H1 (cell line): ENCODE results near the gene THRB. TPM values are rescaled to one million over a fixed set of nuclear protein-coding genes. Genes with fewer than 3 reads are reported as not detected.

Source experiments
- CTCF ChIA-PET: fragments of 300-600 bp; sonication (Branson Sonifier 250); formaldehyde crosslinking; loops from one replicate; lab custom pipeline; 2021; ENCODE audit not compliant: partially characterized antibody; lab: Charles Lee
- POLR2A ChIA-PET: fragments of 300-600 bp; sonication (Branson Sonifier 250); formaldehyde crosslinking; loops from one replicate; lab custom pipeline; 2021; ENCODE audit warnings: inconsistent platforms; ENCODE audit not compliant: partially characterized antibody; lab: Charles Lee
- DNase-seq, 2 experiments: peaks; one replicate each; pipeline versions ENCODE4 v3.0.0 to v3.0.0-alpha.2; 2010 to 2022; ENCODE audit warnings: low spot score in 2 of 2, low read depth in 1 of 2, mixed read lengths in 1 of 2
- FAIRE-seq: peaks from 2 replicates; lab custom pipeline; 2011; peaks lifted over from hg19 to GRCh38; lab: Jason Lieb, UNC
- H2AFZ ChIP-seq: 2 replicates; pipeline ENCODE4 v1.8.1; 2012; ENCODE audit warnings: low read length, inconsistent platforms
- H2AK5ac ChIP-seq: 2 replicates; pipeline ENCODE4 v1.6.1; 2013; ENCODE audit warnings: low read depth, low read length
- H2BK120ac ChIP-seq: replicated peaks from 2 replicates; pipeline ENCODE3; 2013; ENCODE audit warnings: low read depth, low read length, inconsistent platforms
- H2BK12ac ChIP-seq: 2 replicates; pipeline ENCODE4 v1.6.1; 2013; ENCODE audit warnings: low read depth, low read length
- H2BK15ac ChIP-seq: 2 replicates; pipeline ENCODE4 v1.6.1; 2013; ENCODE audit warnings: low read length
- H2BK20ac ChIP-seq: 2 replicates; pipeline ENCODE4 v1.6.1; 2013; ENCODE audit warnings: low read length
- H2BK5ac ChIP-seq: 2 replicates; pipeline ENCODE4 v1.6.1; 2013; ENCODE audit warnings: low read depth, low read length
- H3K14ac ChIP-seq: 2 replicates; pipeline ENCODE4 v1.6.1; 2013; ENCODE audit warnings: inconsistent platforms; ENCODE audit not compliant: insufficient read length
- H3K18ac ChIP-seq: 2 replicates; pipeline ENCODE4 v1.6.1; 2013; ENCODE audit warnings: low read length; ENCODE audit errors: extremely low read depth
- H3K23ac ChIP-seq: 2 replicates; pipeline ENCODE4 v1.6.1; 2013; ENCODE audit warnings: inconsistent platforms; ENCODE audit not compliant: insufficient read length
- H3K23me2 ChIP-seq: 2 replicates; pipeline ENCODE4 v1.6.1; 2013; ENCODE audit warnings: low read depth, low read length
- H3K27ac ChIP-seq: 2 replicates; pipeline ENCODE4 v1.6.1; 2011; ENCODE audit warnings: low read depth, low read length, inconsistent platforms
- H3K27me3 ChIP-seq, 4 experiments: replicated peaks in 1 of 4; 1 replicate in 1 of 4; 2 replicates in 3 of 4; pipeline versions ENCODE4 v1.6.1 to v1.8.1; 2011 to 2013; ENCODE audit warnings: low read length in 3 of 4, mild to moderate bottlenecking in 3 of 4, inconsistent platforms in 2 of 4, mixed read lengths in 2 of 4, moderate library complexity in 1 of 4; ENCODE audit not compliant: control insufficient read depth in 3 of 4, insufficient read depth in 3 of 4; ENCODE audit errors: extremely low read depth in 1 of 4
- H3K36me3 ChIP-seq, 4 experiments: 2 replicates each; pipeline versions ENCODE4 v1.6.1 to v1.8.1; 2011 to 2013; ENCODE audit warnings: mild to moderate bottlenecking in 4 of 4, low read length in 3 of 4, moderate library complexity in 2 of 4, control low read depth in 1 of 4, inconsistent platforms in 1 of 4; ENCODE audit not compliant: insufficient read depth in 4 of 4, control insufficient read depth in 2 of 4
- H3K4ac ChIP-seq: replicated peaks from 2 replicates; pipeline ENCODE3; 2013; ENCODE audit warnings: low read length, low read depth, mixed read lengths, inconsistent platforms; ENCODE audit not compliant: insufficient read length
- H3K4me1 ChIP-seq, 4 experiments: replicated peaks in 1 of 4; 1 replicate in 1 of 4; 2 replicates in 3 of 4; pipeline versions ENCODE4 v1.6.1 to v1.8.1; 2011 to 2013; ENCODE audit warnings: low read length in 3 of 4, inconsistent platforms in 2 of 4, mixed read lengths in 1 of 4; ENCODE audit not compliant: insufficient read depth in 4 of 4, control insufficient read depth in 3 of 4
- H3K4me2 ChIP-seq, 2 experiments: 2 replicates each; pipeline versions ENCODE4 v1.6.1 to v1.8.1; 2011 to 2013; ENCODE audit warnings: low read depth in 2 of 2, low read length in 2 of 2, control low read depth in 1 of 2, inconsistent platforms in 1 of 2, mild to moderate bottlenecking in 1 of 2; ENCODE audit not compliant: insufficient read depth in 1 of 2
- H3K4me3 ChIP-seq, 4 experiments: fragments of 200-600, 300-600 bp in 1 of 4; sonication (generic), shearing (Covaris generic), sonication (Bioruptor Twin) in 1 of 4; 2 replicates each; pipeline versions ENCODE4 v1.5.1 to v1.8.1; 2011 to 2016; ENCODE audit warnings: low read length in 4 of 4, low read depth in 3 of 4, control low read depth in 2 of 4, inconsistent platforms in 2 of 4, mild to moderate bottlenecking in 2 of 4, mixed read lengths in 1 of 4, moderate library complexity in 1 of 4; ENCODE audit not compliant: insufficient read depth in 2 of 4; ENCODE audit errors: extremely low read depth in 1 of 4
- H3K56ac ChIP-seq: replicated peaks from 2 replicates; pipeline ENCODE3; 2013; ENCODE audit warnings: low read depth, mild to moderate bottlenecking, mixed read lengths, low read length, inconsistent platforms; ENCODE audit not compliant: insufficient read length
- H3K79me1 ChIP-seq: 2 replicates; pipeline ENCODE4 v1.6.1; 2013; ENCODE audit warnings: low read depth, low read length, control low read depth
- H3K79me2 ChIP-seq, 2 experiments: 2 replicates each; pipeline versions ENCODE4 v1.6.1 to v1.8.1; 2012 to 2013; ENCODE audit warnings: low read length in 2 of 2, mild to moderate bottlenecking in 2 of 2, inconsistent platforms in 1 of 2; ENCODE audit not compliant: insufficient read depth in 2 of 2, control insufficient read depth in 1 of 2
- H3K9ac ChIP-seq, 4 experiments: replicated peaks in 1 of 4; 1 replicate in 1 of 4; 2 replicates in 3 of 4; pipeline versions ENCODE4 v1.6.1 to v1.8.1; 2011 to 2013; ENCODE audit warnings: low read depth in 3 of 4, low read length in 3 of 4, control low read depth in 2 of 4, mild to moderate bottlenecking in 2 of 4, moderate library complexity in 2 of 4, inconsistent platforms in 1 of 4; ENCODE audit errors: extremely low read depth in 1 of 4
- H3K9me3 ChIP-seq, 2 experiments: 2 replicates each; pipeline versions ENCODE4 v1.6.1 to v1.8.1; 2012 to 2013; ENCODE audit warnings: mild to moderate bottlenecking in 2 of 2, moderate library complexity in 2 of 2, control low read depth in 1 of 2, inconsistent platforms in 1 of 2, low read depth in 1 of 2, low read length in 1 of 2, mixed read lengths in 1 of 2; ENCODE audit not compliant: insufficient read depth in 2 of 2
- H4K20me1 ChIP-seq, 2 experiments: replicated peaks in 1 of 2; 2 replicates each; pipeline versions ENCODE3 to v1.8.1; 2011 to 2013; ENCODE audit warnings: inconsistent platforms in 2 of 2, low read length in 2 of 2, mild to moderate bottlenecking in 1 of 2; ENCODE audit not compliant: insufficient read depth in 2 of 2, control insufficient read depth in 1 of 2
- H4K5ac ChIP-seq: 2 replicates; pipeline ENCODE4 v1.6.1; 2013; ENCODE audit warnings: low read length, low read depth, mixed read lengths, inconsistent platforms; ENCODE audit not compliant: insufficient read length
- H4K8ac ChIP-seq: 2 replicates; pipeline ENCODE4 v1.8.0; 2013; ENCODE audit warnings: mild to moderate bottlenecking, moderate library complexity, low read length, inconsistent platforms; ENCODE audit not compliant: insufficient read depth; ENCODE audit errors: extremely low read depth
- H4K91ac ChIP-seq: replicated peaks from 2 replicates; pipeline ENCODE3; 2013; ENCODE audit warnings: low read length, mixed read lengths, inconsistent platforms; ENCODE audit not compliant: insufficient read length
- BACH1 ChIP-seq: IDR thresholded peaks from 2 replicates; pipeline ENCODE4 v1.6.1; 2012; ENCODE audit warnings: low read length, improper control_type of control experiment
- CTBP2 ChIP-seq: IDR thresholded peaks from 2 replicates; pipeline ENCODE4 v1.7.0; 2011; ENCODE audit warnings: borderline replicate concordance, mild to moderate bottlenecking, moderate library complexity, mixed read lengths, low read length; ENCODE audit not compliant: insufficient read depth, insufficient read length
- HDAC2 ChIP-seq, 2 experiments: fragments of 300-600 bp in 1 of 2; sonication (generic) in 1 of 2; IDR thresholded peaks; 2 replicates each; pipeline ENCODE4 v1.6.1; 2011 to 2012; ENCODE audit warnings: low read depth in 2 of 2, low read length in 2 of 2, mild to moderate bottlenecking in 2 of 2, moderate library complexity in 2 of 2, borderline replicate concordance in 1 of 2, inconsistent platforms in 1 of 2
- JUN ChIP-seq: IDR thresholded peaks from 2 replicates; pipeline ENCODE4 v1.6.1; 2011; ENCODE audit warnings: low read depth, mild to moderate bottlenecking, improper control_type of control experiment, low read length
- POU5F1 ChIP-seq: IDR thresholded peaks from 2 replicates; pipeline ENCODE4 v1.6.1; 2011; ENCODE audit warnings: low read depth, mild to moderate bottlenecking, low read length, moderate library complexity
- TAF1 ChIP-seq: IDR thresholded peaks from 2 replicates; pipeline ENCODE4 v1.6.1; 2011; ENCODE audit warnings: mild to moderate bottlenecking, low read depth, low read length
- TBP ChIP-seq: IDR thresholded peaks from 2 replicates; pipeline ENCODE4 v1.6.1; 2011; ENCODE audit warnings: low read depth, low read length, improper control_type of control experiment
- WGBS, 2 experiments: shearing (Covaris generic) in 1 of 2; methylation state at CpG; one replicate each; pipeline versions ENCODE4 v1.1.6 to v1.1.7; 2013 to 2015; ENCODE audit warnings: low lambda C conversion rate in 2 of 2, mixed read lengths in 2 of 2, inconsistent platforms in 1 of 2, low coverage in 1 of 2, missing lambda C conversion rate in 1 of 2; ENCODE audit not compliant: insufficient replicate concordance in 2 of 2, insufficient coverage in 1 of 2, insufficient read length in 1 of 2; ENCODE audit errors: extremely low coverage in 1 of 2, missing lambda C conversion rate in 1 of 2; 5-methylcytosine and 5-hydroxymethylcytosine counted together
- polyA plus RNA-seq, 7 experiments: library from polyadenylated mRNA; depleted of rRNA in 3 of 7; stranded (reverse) in 5 of 7; unstranded in 2 of 7; fragments of >200 nt in 5 of 7; fragments of 200-250 nt in 2 of 7; gene quantifications; 1 replicate in 5 of 7; 2 replicates in 1 of 7; 4 replicates in 1 of 7; pipeline versions ENCODE4 v1.2.1 to v1.2.3, GENCODE V29; 2011 to 2013; ENCODE audit warnings: missing spikeins in 2 of 7, mixed read lengths in 2 of 7
- total RNA-seq: library from RNA; stranded (reverse); fragmentation: NEBNext Ultra II Directional; extraction: Animal tissue kit (Norgen Biotek cat#: 25700); gene quantifications from 2 replicates; pipeline ENCODE4 v1.2.1, GENCODE V29; 2021
- TF ChIP-seq, protein P1 (sequence below), 3 experiments: IDR thresholded peaks; 1 replicate in 2 of 3; 2 replicates in 1 of 3; pipeline versions ENCODE4 v1.5.1 to v1.6.1; 2011; ENCODE audit warnings: low read length in 3 of 3, mild to moderate bottlenecking in 3 of 3, inconsistent platforms in 2 of 3, low read depth in 1 of 3, moderate library complexity in 1 of 3; ENCODE audit not compliant: insufficient read depth in 1 of 3; ENCODE audit errors: control extremely low read depth in 1 of 3
- TF ChIP-seq, protein P2 (sequence below): IDR thresholded peaks from 2 replicates; pipeline ENCODE4 v1.6.1; 2012; ENCODE audit warnings: low read length, inconsistent platforms

Gene THRB
- total and polyA plus RNA-seq, 2 of the 8 experiments (the other 6 are each of a cell fraction or from before 2014, with no cell fraction given), result 0.98 to 3.9 TPM

DNA sequence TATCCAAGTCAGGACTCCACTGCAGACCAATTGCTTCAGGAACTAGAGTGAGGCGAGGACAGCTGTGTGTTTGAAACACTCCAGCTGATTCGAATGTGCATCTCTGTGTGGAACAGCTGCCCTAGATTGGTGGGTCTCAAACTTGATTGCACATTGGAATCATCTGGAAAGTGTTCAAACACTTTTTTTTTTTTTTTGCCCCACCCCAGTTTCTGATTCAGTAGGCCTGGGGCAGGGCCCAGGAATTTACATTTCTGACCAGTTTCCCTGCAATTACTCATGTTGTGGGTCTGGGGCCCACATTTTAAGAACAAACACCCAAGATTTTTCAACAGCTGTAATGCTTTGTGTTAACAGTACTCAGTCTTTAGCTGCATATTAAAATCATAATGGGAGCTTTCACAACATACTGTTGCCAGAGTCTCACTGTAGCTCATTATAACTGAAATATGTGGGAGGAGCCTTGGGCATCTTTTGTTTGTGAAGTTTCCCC is 392.9 kb downstream of the THRB start:
- H4K20me1 ChIP-seq, result no peaks in the 10 kb centered on the region
- H2BK12ac ChIP-seq, result no peak overlapping the region
- ChIA-PET POLR2A (interaction anchor here (0.6 kb wide), 1 partner anchor 30 kb away, joined by 7 read pairs; no protein-coding TSS in a partner anchor), CTCF (interaction anchor here (0.6 to 2.7 kb wide), 7 partner anchors 13 to 516 kb away, joined by 3 to 10 read pairs (median 4); no protein-coding TSS in a partner anchor)
- peaks cover 0 to 5% (median 2%) of the 10 kb centered on the region in 4 experiments; a peak in 3 of 7 replicates for H3K4me1 ChIP-seq
- H3K9me3 ChIP-seq, result no peaks in the 10 kb centered on the region
- no peak for DNase-seq
- H3K14ac ChIP-seq, result no peak overlapping the region
- H2BK5ac ChIP-seq, result no peak overlapping the region
- H3K9ac ChIP-seq, result no peak overlapping the region
- H3K79me1 ChIP-seq, result no peaks in the 10 kb centered on the region
- 85% methylated on average over 2 of the region's 2 CpGs; no CpG with 5 or more reads in 1 of the 2 experiments for WGBS, 2 experiments
- no peak overlapping the region for H4K91ac ChIP-seq
- no peaks in the 10 kb centered on the region for H3K79me2 ChIP-seq
- H4K5ac ChIP-seq, result no peak overlapping the region
- no peak overlapping the region for H3K23ac ChIP-seq
- no peak overlapping the region for H2AK5ac ChIP-seq
- FAIRE-seq, result no peak
- no peak overlapping the region for H3K4ac ChIP-seq
- H3K18ac ChIP-seq, result no peak overlapping the region
- H3K56ac ChIP-seq, result no peak overlapping the region
- H2AFZ ChIP-seq, result peak overlapping the region; percentile 34; the same call in 1 of the 2 replicates
- H4K8ac ChIP-seq, result no peak overlapping the region
- H3K23me2 ChIP-seq, result no peaks in the 10 kb centered on the region
- no peak overlapping the region for H2BK20ac ChIP-seq
- H2BK120ac ChIP-seq, result no peak overlapping the region
- no peak overlapping the region for H3K27ac ChIP-seq
- no peak overlapping the region for H3K4me2 ChIP-seq
- no peaks in the 10 kb centered on the region for H3K36me3 ChIP-seq
- no peak overlapping the region for H3K4me3 ChIP-seq
- H3K27me3 ChIP-seq, result no peaks in the 10 kb centered on the region
- H2BK15ac ChIP-seq, result no peak overlapping the region
- TF ChIP-seq, protein P1, sequence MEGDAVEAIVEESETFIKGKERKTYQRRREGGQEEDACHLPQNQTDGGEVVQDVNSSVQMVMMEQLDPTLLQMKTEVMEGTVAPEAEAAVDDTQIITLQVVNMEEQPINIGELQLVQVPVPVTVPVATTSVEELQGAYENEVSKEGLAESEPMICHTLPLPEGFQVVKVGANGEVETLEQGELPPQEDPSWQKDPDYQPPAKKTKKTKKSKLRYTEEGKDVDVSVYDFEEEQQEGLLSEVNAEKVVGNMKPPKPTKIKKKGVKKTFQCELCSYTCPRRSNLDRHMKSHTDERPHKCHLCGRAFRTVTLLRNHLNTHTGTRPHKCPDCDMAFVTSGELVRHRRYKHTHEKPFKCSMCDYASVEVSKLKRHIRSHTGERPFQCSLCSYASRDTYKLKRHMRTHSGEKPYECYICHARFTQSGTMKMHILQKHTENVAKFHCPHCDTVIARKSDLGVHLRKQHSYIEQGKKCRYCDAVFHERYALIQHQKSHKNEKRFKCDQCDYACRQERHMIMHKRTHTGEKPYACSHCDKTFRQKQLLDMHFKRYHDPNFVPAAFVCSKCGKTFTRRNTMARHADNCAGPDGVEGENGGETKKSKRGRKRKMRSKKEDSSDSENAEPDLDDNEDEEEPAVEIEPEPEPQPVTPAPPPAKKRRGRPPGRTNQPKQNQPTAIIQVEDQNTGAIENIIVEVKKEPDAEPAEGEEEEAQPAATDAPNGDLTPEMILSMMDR (IDR thresholded peaks at IDR 0.05; ENCODE audit: control extremely low read depth in 1 of 3, insufficient read depth in 1 of 3, low read depth in 1 of 3, low read length in 3 of 3), result no peak
- no peak for TF ChIP-seq BACH1
- no peak for TF ChIP-seq TAF1
- TF ChIP-seq POU5F1, result no peak
- TF ChIP-seq HDAC2 (IDR thresholded peaks at IDR 0.05; ENCODE audit: borderline replicate concordance in 1 of 2, low read depth in 2 of 2, low read length in 2 of 2), result no peak
- TF ChIP-seq, protein P2, sequence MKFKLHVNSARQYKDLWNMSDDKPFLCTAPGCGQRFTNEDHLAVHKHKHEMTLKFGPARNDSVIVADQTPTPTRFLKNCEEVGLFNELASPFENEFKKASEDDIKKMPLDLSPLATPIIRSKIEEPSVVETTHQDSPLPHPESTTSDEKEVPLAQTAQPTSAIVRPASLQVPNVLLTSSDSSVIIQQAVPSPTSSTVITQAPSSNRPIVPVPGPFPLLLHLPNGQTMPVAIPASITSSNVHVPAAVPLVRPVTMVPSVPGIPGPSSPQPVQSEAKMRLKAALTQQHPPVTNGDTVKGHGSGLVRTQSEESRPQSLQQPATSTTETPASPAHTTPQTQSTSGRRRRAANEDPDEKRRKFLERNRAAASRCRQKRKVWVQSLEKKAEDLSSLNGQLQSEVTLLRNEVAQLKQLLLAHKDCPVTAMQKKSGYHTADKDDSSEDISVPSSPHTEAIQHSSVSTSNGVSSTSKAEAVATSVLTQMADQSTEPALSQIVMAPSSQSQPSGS, result no peak
- TF ChIP-seq TBP, result no peak
- TF ChIP-seq JUN, result no peak
- TF ChIP-seq CTBP2, result no peak
